ENCODE data around the gene STK11.

The STK11 gene

GRCh38 chr19:1272423-1273262 is 67.1 kb downstream of the STK11 start:
- no peak for DNase-seq (ENCODE audit: low read depth in 3 of 3, low spot score in 1 of 3)

- no peak for DNase-seq (ENCODE audit: low read depth in 3 of 3, low spot score in 1 of 3)
Observed at GRCh38 chr19:1273263-1274041, 67.9 kb downstream of the STK11 start.

- no peak for DNase-seq (ENCODE audit: low read depth in 3 of 3, low spot score in 1 of 3)
Observed at GRCh38 chr19:1274081-1274851, 68.7 kb downstream of the STK11 start.

- no peak for DNase-seq (ENCODE audit: low read depth in 3 of 3, low spot score in 1 of 3)
Observed at GRCh38 chr19:1274852-1275259, 69.3 kb downstream of the STK11 start.

- DNase-seq (ENCODE audit: low read depth in 3 of 3, low spot score in 1 of 3) = peak; percentile 87 to 93 (median 87)
Observed at GRCh38 chr19:1275260-1275975, 69.8 kb downstream of the STK11 start, which contains the start of gene FAM174C. Gene FAM174C, plus strand, starts transcription at chr19:1275530. Its CDS starts 20 bp downstream, at chr19:1275550.

- no peak for DNase-seq (ENCODE audit: low read depth in 3 of 3, low spot score in 1 of 3)
Observed at GRCh38 chr19:1275976-1276627, 70.5 kb downstream of the STK11 start.

GRCh38 chr19:1276628-1277022 is 71.0 kb downstream of the STK11 start:
- DNase-seq (ENCODE audit: low read depth in 3 of 3, low spot score in 1 of 3) = no peak

- no peak for DNase-seq (ENCODE audit: low read depth in 3 of 3, low spot score in 1 of 3)
Observed at GRCh38 chr19:1277061-1277460, 71.5 kb downstream of the STK11 start.

Data from stimulated activated CD4-positive, alpha-beta T cell treated with anti-CD3 and anti-CD28 coated beads, TNF-alpha, amount 100 ng/mL, for 1 hour (primary cell).